ENCODE measurements around the gene KAZN. TPM values are rescaled to one million over a fixed set of nuclear protein-coding genes. Genes with fewer than 3 reads are reported as not detected.
A peak's percentile ranks its signal among the peaks of the same experiment; 100 is the strongest.

Gene KAZN
- total and polyA plus RNA-seq, 2 of the 8 experiments (the other 6 are each of a cell fraction or from before 2014, with no cell fraction given): 3.7 to 11.8 TPM

DNA sequence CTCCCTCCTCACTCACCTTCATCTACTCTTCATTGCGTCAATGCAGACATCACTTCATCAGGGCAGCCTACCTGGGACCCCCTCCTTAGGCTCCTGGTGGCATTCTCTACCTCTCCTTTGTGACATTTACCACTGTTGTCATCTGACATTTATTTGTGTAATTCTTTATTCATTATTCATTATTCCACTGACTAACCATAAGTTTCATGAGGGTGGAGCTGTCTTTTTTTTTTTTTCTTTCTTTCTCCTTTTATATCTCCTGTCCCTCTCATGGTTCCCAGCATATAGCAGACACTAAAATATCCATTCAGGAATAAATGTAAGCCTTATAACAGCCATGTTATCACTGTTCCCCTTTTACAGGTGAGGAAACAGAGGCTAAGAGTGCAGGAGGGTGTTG is 126.8 kb downstream of the KAZN start:
- no peak overlapping the region for H3K9ac ChIP-seq (replicated peaks in 1 of 4; ENCODE audit: extremely low read depth in 1 of 4, low read depth in 3 of 4, low read length in 3 of 4)
- H4K91ac ChIP-seq (replicated peaks; ENCODE audit: insufficient read length, low read length): no peak overlapping the region
- H3K56ac ChIP-seq (replicated peaks; ENCODE audit: insufficient read length, low read depth, low read length): no peak overlapping the region
- H3K4ac ChIP-seq (replicated peaks; ENCODE audit: insufficient read length, low read depth, low read length): no peak overlapping the region
- H4K5ac ChIP-seq (ENCODE audit: insufficient read length, low read depth, low read length): no peak overlapping the region
- peaks cover 0 to 2% of the 10 kb centered on the region in 2 experiments for H4K20me1 ChIP-seq (replicated peaks in 1 of 2; ENCODE audit: control insufficient read depth in 1 of 2, insufficient read depth in 2 of 2, low read length in 2 of 2)
- no peak overlapping the region for H2BK20ac ChIP-seq (ENCODE audit: low read length)
- H3K79me1 ChIP-seq (ENCODE audit: low read depth, low read length): no peaks in the 10 kb centered on the region
- no peak overlapping the region for H3K23ac ChIP-seq (ENCODE audit: insufficient read length)
- peaks cover 11 to 18% (median 13%) of the 10 kb centered on the region in 4 experiments for H3K4me1 ChIP-seq (replicated peaks in 1 of 4; ENCODE audit: control insufficient read depth in 3 of 4, insufficient read depth in 4 of 4, low read length in 3 of 4)
- no peak overlapping the region for H2BK5ac ChIP-seq (ENCODE audit: low read depth, low read length)
- FAIRE-seq: no peak
- H2BK12ac ChIP-seq (ENCODE audit: low read depth, low read length): no peak overlapping the region
- peak overlapping the region in 1 of 2 experiments; percentile 51; a peak in 2 of 4 replicates for H3K4me2 ChIP-seq (ENCODE audit: insufficient read depth in 1 of 2, low read depth in 2 of 2, low read length in 2 of 2)
- no peaks in the 10 kb centered on the region for H3K79me2 ChIP-seq (ENCODE audit: control insufficient read depth in 1 of 2, insufficient read depth in 2 of 2, low read length in 2 of 2)
- no peak overlapping the region for H3K18ac ChIP-seq (ENCODE audit: extremely low read depth, low read length)
- 90% methylated on average over 1 of the region's 1 CpG; no CpG with 5 or more reads in 1 of the 2 experiments for WGBS, 2 experiments (ENCODE audit: extremely low coverage in 1 of 2, insufficient coverage in 1 of 2, insufficient read length in 1 of 2, insufficient replicate concordance in 2 of 2, low coverage in 1 of 2, low lambda C conversion rate in 2 of 2, missing lambda C conversion rate in 1 of 2)
- POLR2A ChIA-PET (ENCODE audit: partially characterized antibody): no interaction called here
- no peak overlapping the region; the same call in 1 of the 2 replicates for H2BK15ac ChIP-seq (ENCODE audit: low read length)
- H4K8ac ChIP-seq (ENCODE audit: extremely low read depth, insufficient read depth, low read length): no peak overlapping the region
- H3K4me3 ChIP-seq (ENCODE audit: extremely low read depth in 1 of 4, insufficient read depth in 2 of 4, low read depth in 3 of 4, low read length in 4 of 4): no peak overlapping the region
- H2BK120ac ChIP-seq (replicated peaks; ENCODE audit: low read depth, low read length): no peak overlapping the region
- no peak for DNase-seq (ENCODE audit: low read depth in 1 of 2, low spot score in 2 of 2)
- no peaks in the 10 kb centered on the region for H3K36me3 ChIP-seq (ENCODE audit: control insufficient read depth in 2 of 4, insufficient read depth in 4 of 4, low read length in 3 of 4)
- no peak overlapping the region for H3K14ac ChIP-seq (ENCODE audit: insufficient read length)
- CTCF ChIA-PET (ENCODE audit: partially characterized antibody): interaction anchor here (1.3 kb wide), 1 partner anchor 54 kb away, joined by 4 read pairs; no protein-coding TSS in a partner anchor
- H3K27me3 ChIP-seq (replicated peaks in 1 of 4; ENCODE audit: control insufficient read depth in 3 of 4, extremely low read depth in 1 of 4, insufficient read depth in 3 of 4, low read length in 3 of 4): peaks cover 0 to 2% (median 0%) of the 10 kb centered on the region in 4 experiments; a peak in 1 of 7 replicates
- H3K9me3 ChIP-seq (ENCODE audit: insufficient read depth in 2 of 2, low read depth in 1 of 2, low read length in 1 of 2): no peaks in the 10 kb centered on the region
- TF ChIP-seq TEAD4 (IDR thresholded peaks at IDR 0.05; ENCODE audit: low read depth, low read length) (no peak), HDAC6 (IDR thresholded peaks at IDR 0.05; ENCODE audit: low read depth, low read length) (no peak), EGR1 (IDR thresholded peaks at IDR 0.05; ENCODE audit: borderline replicate concordance, low read depth, low read length) (no peak), SP4 (IDR thresholded peaks at IDR 0.05; ENCODE audit: low read length) (no peak), RNF2 (IDR thresholded peaks at IDR 0.05; ENCODE audit: borderline replicate concordance, low read depth, low read length, missing control alignments, poor library complexity, severe bottlenecking) (no peak)
- TF ChIP-seq, protein P1, sequence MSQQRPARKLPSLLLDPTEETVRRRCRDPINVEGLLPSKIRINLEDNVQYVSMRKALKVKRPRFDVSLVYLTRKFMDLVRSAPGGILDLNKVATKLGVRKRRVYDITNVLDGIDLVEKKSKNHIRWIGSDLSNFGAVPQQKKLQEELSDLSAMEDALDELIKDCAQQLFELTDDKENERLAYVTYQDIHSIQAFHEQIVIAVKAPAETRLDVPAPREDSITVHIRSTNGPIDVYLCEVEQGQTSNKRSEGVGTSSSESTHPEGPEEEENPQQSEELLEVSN (IDR thresholded peaks at IDR 0.05): no peak
- H3K27ac ChIP-seq (ENCODE audit: low read depth, low read length): no peak overlapping the region
- no peak overlapping the region for H2AK5ac ChIP-seq (ENCODE audit: low read depth, low read length)
- no peak overlapping the region for H2AFZ ChIP-seq (ENCODE audit: low read length)
- H3K23me2 ChIP-seq (ENCODE audit: low read depth, low read length): no peaks in the 10 kb centered on the region
